ENCODE measurements around the gene ELANE.

DNA sequence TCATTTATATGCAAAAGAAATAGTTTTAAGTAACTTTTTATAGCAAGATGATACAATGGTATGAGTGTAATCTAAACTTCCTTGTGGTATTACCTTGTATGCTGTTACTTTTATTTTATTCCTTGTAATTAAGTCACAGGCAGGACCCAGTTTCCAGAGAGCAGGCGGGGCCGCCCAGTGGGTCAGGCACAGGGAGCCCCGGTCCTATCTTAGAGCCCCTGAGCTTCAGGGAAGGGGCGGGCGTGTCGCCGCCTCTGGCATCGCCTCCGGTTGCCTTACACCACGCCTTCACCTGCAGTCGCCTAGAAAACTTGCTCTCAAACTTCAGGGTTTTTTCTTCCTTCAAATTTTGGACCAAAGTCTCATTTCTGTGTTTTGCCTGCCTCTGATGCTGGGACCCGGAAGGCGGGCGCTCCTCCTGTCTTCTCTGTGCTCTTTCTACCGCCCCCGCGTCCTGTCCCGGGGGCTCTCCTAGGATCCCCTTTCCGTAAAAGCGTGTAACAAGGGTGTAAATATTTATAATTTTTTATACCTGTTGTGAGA is 40.5 kb upstream of the ELANE start:
- no peak for TF ChIP-seq POLR2A (IDR thresholded peaks at IDR 0.05)
- TF ChIP-seq, protein P1, sequence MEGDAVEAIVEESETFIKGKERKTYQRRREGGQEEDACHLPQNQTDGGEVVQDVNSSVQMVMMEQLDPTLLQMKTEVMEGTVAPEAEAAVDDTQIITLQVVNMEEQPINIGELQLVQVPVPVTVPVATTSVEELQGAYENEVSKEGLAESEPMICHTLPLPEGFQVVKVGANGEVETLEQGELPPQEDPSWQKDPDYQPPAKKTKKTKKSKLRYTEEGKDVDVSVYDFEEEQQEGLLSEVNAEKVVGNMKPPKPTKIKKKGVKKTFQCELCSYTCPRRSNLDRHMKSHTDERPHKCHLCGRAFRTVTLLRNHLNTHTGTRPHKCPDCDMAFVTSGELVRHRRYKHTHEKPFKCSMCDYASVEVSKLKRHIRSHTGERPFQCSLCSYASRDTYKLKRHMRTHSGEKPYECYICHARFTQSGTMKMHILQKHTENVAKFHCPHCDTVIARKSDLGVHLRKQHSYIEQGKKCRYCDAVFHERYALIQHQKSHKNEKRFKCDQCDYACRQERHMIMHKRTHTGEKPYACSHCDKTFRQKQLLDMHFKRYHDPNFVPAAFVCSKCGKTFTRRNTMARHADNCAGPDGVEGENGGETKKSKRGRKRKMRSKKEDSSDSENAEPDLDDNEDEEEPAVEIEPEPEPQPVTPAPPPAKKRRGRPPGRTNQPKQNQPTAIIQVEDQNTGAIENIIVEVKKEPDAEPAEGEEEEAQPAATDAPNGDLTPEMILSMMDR (IDR thresholded peaks at IDR 0.05) = no peak

Data from thyroid gland (tissue), 4 donors.